DMS53 treated with DMSO at 0.1 percent for 48 hours (cell line): ENCODE results near the gene ALCAM.

Source experiments
- DNase-seq: peaks from one replicate; lab custom pipeline; 2025; ENCODE audit not compliant: unreplicated experiment; lab: John Stamatoyannopoulos, UW

Gene ALCAM

DNA sequence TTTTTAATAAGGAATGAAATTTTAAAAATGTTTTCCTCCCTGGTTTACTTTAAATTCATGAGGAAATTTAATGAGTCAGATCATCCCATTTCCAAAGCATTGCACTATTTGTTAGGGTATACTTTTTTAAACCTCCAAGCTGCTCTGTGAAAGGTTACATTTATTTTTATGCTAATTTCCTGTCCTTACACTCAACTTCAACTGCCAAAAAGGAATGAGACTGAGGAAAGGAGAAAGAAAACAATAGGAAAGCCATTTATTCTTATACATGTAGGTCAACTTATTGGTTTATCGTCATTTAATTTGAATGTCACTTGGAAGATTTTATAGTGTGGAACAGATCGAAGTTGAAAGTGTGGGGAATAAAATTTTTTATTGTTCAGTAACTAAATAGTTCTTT is 104.1 kb downstream of the ALCAM start:
- no peak for DNase-seq

DNA sequence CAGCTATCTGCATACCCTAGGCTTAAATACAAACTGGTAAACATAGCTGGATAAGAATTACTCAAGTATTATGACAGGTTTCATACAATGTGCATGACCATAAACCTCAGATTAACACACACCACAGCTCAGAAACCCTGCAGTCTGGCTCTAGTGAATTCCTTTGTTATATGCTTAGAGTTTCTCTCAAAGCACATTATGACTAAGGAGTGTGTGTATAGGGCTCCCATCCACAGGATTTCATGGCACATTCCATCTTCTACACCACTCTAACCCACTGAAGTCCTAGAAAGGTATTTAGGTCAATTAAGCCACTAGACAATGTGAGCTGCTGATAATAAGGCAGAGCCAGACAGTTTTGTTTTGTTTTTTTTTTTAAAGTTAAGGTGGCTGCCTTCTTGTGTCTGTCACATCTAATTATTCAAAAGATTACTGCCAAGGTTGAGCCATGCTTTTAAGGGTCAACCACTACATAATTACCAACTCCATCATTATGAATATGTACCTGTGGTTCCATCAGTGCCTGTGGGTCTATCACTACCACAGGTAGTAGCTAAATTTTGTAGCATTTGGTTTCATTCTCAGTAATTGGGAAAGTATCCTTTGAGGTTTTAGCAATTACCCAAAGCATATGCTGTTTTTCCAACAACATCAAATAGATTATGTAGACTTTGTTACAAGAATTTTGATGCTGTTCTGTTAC is 107.0 kb downstream of the ALCAM start:
- no peak for DNase-seq

DNA sequence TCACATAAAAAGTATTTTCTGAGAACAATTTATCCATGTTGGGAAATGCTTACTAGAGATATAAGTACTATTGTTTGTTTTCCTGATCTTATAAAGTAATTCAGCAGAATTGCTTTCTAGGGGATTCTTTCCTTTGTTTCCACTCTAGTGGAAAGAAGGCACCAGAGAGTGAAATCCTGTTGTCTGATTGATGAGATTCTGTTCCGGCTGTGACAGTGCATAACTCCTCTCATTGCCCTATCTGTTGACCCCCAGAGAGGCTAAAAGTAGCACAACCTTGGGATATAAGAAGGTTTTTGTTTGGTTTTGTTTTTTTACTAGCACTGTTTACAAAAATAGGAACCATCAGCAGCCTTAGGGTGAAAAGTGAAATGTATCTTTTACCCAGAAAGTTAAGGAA is 114.1 kb downstream of the ALCAM start:
- DNase-seq, result no peak

DNA sequence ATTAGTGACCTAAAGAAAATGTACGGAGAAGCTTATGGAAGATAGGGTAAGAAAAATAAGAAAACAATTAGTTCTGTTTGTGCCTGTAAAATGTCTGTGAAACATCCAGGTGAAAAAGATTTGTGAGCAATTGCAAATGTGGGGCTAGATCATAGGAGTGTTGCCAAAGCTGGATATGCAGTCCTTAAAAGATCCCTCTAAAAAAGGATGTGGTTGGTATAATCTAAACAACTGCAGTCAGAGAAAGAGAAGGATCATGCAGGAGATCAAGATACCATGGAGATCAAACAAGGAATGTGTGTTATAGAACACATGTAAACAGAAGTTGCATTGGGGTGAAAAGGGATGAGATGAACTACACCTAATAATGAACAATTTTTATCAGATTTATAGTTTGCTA is 116.8 kb downstream of the ALCAM start:
- DNase-seq, result no peak

DNA sequence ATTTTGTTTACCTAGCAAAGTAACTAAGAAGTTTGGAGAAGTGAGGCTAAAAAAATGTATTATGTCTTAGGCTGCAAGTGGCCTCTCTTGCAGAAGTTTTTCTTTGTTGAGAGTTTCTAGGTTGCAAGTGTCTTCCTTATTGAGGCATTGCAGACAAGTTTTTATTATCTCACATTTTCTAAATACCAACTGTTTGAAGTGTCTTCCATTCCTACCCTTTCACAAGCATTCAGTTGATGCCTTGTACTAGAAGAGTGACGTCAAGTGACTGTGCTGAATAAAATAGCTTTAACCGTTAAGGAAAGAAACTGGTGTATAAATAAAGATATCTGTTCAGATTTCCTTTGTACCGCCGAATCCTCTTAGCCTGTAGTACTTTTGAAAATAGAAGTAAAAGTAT is 123.3 kb downstream of the ALCAM start:
- DNase-seq, result no peak

DNA sequence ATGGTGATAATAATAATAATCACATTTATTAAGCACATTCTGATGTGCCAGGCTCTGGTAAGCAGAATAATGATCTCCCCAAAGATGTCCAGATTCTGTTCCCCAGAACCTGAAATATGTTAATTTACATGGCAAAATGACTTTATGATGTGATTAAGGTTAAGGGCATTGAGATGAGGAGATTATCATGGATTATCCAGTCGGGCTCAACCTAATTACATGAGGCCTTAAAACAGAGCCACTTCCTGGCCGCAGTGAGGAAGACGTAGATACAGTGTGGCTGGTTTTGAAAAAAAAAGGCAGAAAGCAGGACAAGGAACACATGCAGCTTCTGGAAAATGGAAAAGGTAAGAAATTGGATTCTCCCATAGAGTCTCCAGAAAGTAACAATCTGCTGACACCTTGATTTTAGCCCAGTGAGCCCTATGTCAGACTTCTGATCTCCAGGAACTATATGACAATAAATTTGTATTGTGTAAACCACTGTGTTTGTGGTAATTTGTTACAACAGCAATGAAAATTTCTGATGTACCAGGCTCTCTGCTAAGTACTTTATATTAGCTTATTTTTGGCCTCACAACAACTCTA is 126.7 kb downstream of the ALCAM start:
- no peak for DNase-seq

DNA sequence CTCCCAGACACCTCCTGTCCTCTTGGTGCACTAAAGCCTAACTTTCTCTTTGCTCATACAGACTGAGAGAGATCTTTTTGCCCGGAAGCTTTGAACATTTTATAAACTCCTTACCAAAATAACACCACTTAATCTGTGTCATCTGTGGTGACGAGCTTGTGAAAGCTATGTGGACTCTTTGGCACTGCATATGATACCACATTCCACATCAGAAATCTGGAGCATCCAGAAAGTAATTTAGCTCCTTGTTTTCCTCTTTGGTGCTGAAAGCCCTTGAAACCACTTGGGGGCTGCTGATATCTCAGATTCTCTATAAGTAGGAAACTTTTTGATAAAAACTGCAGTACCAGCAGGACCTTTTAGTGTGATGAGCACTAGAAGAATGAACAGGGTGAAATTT is 128.3 kb downstream of the ALCAM start:
- no peak for DNase-seq

DNA sequence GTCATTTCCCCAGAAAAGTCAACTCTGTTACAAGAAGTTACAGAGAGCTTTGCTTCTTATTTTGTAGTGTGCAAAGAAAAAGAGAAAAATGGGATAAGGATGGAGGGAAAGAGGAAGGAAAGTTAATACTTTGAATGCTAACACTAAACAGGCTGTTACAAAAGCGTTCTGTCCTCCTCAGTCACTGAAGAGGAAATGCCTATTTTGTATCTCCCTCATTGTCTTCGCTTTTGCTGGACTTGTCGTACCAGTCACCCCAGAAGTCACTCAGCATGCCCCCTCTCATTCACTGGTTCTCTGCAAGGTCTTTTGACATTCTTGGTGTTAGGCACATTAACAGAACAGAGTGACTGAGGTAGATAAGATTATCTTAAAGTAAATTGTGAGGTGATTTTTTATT is 129.6 kb downstream of the ALCAM start:
- no peak for DNase-seq

DNA sequence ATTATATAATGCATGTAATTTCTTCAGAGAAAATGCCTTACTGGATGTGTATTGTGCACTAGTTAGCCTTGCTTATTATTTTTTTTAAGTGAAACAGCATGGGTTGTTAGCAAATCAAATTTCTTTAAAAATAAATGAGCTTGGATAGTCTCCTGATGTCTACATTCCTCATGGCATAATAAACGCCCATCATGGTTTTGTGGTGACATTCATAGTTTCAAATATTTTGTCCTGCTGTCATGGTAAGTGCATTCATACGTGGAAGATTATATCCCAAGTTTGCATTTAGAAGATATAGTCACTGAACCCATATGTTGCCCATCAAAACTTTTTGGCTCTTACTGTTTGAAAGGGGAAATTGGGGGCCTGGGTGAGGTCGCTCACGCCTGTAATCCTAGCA is 130.7 kb downstream of the ALCAM start:
- no peak for DNase-seq

DNA sequence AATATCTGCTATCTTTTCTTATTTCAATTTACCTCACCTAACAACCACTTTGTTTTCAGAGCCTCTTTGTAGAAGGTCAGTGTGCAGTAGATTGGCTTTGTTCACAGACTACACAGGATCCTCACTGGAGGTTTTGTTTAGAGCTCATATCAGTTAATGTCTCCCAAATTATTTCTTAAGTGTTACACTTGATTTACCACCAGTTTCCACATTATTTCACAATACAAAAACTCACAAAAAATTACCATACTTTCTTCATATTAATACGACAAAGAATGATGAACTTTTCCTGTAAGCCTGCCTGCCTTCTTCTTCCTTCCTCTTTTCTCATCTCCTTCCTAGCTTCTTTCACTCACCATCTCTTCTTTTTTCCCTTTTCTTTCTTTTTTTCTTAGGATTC is 133.3 kb downstream of the ALCAM start:
- no peak for DNase-seq

DNA sequence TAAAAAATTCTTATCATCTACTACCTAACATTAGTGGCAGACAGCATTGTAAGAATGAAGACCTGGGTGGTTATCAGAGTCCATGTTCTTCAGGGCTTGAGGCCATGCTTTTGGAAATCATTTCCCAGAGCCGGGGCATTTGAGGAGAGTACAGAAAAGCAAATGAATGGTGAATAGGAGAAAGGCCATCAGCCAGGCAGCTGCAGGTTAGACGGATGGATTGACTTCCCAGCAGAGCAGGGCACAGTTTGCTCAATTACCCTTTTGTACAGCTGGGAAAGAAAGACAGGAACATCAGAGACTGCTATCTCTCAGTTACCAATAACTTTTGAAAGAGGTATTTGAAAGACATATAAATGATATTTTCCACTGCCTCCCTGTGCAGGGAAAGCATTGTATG is 135.6 kb downstream of the ALCAM start:
- DNase-seq, result peak; percentile 14

DNA sequence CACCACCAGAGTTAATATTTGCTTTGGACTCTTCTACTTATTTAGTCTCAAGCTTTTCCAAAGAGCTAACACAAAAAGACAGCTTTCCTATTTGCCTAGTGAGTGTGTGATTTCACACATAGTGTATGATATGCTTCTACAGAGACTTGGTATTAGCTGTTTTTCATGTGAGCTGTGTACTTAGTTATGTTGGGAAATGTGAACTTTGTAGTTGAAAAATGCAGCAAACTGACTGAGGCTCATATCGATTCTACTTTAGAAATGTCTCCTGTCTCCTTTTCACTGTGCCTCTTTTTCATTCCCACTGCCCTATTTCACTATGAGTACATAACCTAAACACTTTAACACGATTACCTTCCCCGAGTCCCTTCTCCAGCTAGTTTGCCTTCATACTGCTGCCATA is 136.5 kb downstream of the ALCAM start:
- peak; percentile 35 for DNase-seq

DNA sequence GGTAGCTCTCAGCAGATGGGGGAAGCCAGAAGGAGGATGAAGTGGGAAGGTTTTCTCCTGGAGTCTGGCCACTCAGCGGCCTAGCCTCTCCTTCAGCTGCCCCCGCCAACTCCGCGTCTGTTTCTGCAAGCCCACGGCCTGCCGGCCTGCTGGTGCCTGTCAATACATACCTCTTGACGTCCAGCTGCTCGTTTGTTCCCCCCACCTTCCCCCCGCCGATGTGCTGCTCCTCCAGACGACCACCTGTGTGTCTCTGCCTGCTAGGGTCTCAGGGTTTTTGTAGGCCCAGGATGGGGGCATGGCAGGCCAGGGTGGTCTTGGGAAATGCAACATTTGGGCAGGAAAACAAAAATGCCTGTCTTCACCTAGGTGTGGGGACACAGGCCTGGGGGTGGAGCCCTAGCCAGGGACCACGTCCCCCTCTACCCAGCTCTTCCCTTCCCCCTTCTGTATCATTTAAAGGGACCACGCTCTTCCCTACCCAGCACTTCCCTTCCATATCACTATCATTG is 137.8 kb downstream of the ALCAM start:
- no peak for DNase-seq

DNA sequence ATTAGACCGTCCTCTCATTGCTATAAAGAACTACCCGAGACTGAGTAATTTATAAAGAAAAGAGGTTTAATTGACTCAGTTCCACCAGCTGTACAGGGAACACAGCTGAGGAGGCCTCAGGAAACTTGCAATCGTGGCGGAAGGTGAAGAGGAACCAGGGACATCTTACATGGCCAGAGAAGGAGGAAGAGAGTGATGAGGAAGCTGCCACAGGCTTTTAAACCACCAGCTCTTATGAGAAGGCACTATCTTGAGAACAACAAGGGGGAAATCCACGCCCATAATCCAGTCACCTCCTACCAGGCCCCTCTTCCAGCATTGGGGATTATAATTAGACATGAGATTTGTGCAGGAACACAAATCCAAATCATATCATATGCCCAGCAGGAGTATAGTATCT is 138.5 kb downstream of the ALCAM start:
- DNase-seq, result no peak

DNA sequence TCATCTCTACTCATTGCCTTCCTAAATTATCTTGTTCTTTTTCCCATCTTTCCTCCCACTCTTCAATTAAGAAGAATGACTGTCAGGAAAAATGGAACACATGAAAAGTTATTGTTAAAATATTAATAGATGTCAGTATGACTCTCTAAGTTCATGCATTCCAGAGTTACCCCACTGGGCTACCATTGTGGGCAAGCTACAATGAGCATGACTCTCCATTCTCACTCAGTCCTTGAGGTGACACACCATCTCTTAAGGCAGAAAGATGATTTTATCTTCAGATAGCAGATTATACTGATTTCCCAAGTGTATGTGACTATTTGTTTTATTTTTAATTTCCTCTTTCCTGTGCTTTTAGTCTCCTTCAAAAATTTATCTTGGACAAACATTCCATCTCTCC is 144.3 kb downstream of the ALCAM start:
- no peak for DNase-seq

DNA sequence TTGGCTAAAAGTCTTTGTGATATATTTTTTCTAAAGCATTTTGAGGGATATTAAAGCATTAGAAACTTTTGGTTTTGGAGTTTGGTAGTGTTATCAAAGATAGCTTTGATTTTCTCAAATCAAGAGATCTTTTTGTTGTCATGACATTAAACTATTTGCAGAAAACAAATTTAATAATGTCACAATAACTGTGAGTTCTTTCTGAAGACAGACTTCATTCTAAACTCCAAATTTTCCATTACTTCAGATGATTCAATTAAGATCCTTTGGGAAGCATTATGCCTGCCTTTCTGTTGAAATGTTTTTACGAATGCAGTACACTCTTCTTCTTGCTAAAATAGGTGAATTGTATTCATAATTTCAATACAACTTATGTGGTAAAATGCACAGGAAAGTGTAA is 145.4 kb downstream of the ALCAM start:
- no peak for DNase-seq

DNA sequence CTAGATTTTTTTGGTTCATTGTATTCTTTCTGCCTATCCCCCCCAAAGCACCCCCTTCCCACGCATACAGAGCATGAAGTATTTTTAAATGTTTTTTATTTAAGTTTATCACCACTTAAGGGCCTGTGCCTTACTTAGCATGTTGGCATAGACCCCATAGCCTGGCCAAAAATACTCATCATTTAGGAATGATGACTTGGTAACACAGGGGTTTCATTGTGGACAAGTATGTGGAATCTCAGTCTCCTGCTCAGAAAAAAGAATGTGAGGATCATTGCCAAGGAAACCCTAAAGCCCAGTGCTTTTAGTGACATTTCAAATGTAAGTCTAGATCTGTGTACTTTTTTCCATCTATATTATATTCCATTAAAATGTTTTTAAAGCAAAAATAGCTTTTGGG is 146.3 kb downstream of the ALCAM start:
- DNase-seq, result no peak

DNA sequence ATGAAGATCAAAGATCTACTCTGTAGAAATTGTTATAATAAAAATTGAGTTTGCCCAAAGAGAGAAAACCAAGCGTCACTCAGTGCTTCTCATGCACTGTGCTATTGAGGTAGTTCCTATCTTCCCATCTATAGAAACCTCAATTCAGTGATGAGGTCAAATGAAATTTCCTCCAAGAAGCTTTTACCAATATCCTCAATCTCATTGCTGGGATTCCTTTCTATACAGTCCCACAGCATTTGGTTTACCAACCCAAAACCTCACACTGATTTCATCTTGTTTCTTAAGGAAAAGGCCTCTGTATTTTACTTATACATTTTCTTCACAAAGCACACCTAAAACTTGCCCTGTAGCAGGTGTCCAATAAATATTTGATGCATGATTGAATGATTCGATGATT is 147.2 kb downstream of the ALCAM start:
- no peak for DNase-seq

DNA sequence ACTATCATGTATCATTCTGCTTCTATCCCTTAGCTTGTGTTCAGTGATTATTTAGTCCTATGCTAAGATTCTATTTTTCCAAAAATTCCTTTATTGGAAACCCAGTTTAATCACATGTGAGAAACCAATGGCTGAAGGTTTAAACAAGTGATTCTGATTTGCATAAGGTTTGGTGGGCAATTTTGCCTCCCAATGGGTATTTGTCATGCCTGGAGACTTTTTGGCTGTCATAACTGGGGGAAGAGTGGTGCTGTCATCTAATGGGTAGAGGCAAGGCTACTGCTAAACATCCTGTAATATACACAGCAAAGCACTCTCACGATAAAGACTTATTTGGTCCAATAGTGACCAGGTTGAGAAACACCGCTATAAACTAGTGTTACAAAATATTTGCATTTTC is 148.7 kb downstream of the ALCAM start:
- no peak for DNase-seq

DNA sequence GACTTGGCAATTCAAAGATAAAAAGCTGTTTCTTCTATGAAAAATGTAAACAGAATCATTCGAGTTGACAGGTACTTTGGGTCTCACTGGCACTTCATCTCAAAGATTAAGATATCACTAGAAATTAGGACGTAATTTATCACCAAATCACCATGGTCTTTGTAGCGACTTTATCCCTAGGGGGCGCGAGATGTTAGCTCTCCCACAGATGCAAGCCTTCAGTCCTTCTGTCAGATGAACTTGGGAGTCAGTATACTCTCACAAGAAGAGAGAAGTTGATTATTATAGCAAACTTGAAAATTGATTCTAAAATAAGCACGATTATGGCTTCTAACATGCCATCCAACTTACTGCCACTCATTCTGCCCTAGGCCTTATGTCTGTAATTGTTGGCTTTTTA is 150.3 kb downstream of the ALCAM start:
- DNase-seq, result no peak

DNA sequence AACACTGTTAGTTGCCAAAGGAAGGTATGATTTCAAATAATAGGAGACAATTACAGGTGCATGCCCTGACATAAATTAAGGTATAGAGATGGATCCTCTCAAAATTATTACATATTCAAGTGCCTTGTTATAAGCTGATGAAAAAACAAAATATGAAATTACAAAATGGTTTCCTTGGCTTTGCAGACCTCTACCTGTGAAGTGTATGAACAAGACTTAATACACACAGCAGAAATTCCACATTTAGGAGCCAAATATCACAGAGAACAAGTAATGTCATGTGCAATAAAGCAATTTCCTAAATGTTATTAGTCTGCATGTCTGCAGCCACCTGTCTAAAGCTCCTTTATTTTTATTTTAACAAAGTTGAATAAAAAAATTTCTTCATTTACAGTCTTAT is 151.5 kb downstream of the ALCAM start:
- peak; percentile 4 for DNase-seq

DNA sequence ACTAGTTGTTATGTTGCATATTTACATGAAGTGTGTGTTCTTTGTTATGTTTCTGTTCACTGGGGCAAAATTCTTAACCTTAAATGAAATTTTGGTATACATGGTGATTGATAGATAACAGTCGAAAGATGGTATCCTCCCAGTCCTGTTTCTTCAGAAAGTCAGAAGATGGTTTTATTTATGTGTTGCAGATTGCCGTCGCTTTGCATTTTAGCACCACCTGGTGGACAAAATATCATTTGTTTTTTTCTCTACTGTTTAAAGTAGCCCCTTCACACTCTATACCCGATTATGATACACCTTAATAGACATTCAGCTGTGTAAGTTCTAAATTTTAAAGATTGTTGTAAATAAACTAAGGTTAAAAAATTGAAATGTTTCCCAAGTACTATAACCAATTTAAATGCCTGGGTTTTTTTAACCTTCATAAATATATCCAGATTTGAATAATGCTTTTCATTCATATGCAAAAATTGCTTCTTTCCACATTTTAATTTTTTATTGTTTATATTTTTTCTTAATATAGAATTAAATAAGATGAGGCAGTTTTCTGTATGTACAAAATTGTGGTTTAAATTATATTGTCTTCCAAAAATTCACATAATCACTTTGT is 152.2 kb downstream of the ALCAM start:
- peak; percentile 44 for DNase-seq

DNA sequence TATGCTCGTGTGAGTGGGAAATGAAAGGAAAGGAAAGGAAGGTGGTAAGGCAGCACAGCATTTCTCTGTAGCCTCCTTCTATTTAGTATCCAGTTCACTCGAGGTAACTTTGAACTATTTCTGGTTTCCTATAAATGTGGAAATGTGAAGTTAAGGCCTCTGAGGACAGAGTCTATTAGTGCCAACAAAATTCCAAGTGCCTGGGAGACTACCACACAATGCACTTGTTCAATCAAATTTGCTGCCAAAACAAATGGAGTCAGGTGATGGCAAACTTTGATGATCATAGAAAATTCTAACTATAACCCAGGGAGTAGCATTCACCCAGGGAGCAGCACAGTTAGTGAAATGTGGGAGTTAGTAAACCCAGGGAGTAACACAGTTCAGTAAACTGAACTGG is 155.1 kb downstream of the ALCAM start:
- DNase-seq, result no peak
